Measurements from ENCODE around the gene HSFX2.
"Not testable (repeated sequence)": the region's sequence is repeated elsewhere in the genome, so short reads cannot be mapped to it uniquely, and the experiment has no call there.

Gene HSFX2

DNA sequence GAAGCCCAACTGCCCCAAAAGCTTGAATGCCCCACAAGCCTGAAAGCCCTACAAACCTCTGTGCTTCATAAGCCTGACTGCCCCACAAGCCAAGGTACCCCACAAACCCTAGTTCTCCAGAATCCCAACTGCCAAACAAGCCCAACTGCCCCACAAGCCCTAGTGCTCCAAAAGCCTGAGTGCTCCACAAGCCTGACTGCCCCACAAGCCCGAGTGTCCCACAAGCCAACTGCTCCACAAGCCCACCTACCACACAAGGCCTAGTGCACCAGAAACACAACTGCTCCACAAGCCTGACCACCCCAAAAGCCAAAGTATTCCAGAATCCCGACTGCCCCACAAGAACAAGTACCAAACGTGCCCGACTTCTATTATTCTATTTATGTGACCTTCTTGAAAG is 31.8 kb downstream of the HSFX2 start:
- Histone ChIP-seq H3K36me3 (ENCODE audit: low read length) (no peaks in the 10 kb centered on the region), H3K4me3 (ENCODE audit: insufficient read depth, low read length, poor library complexity, severe bottlenecking) (no peak overlapping the region), H3K27ac (ENCODE audit: low read depth, low read length) (no peak overlapping the region), H3K4me2 (ENCODE audit: low read depth, low read length, poor library complexity, severe bottlenecking) (no peak overlapping the region), H3K9me2 (replicated peaks; ENCODE audit: insufficient read depth, low read length) (no peaks in the 10 kb centered on the region), H3K9ac (ENCODE audit: low read length) (no peak overlapping the region), H3K79me2 (ENCODE audit: insufficient read depth, low read length) (no peaks in the 10 kb centered on the region), H3K9me3 (ENCODE audit: insufficient read depth, low read length) (no peaks in the 10 kb centered on the region), H3K27me3 (ENCODE audit: low read length) (no peaks in the 10 kb centered on the region), H4K20me1 (ENCODE audit: low read depth, low read length) (no peaks in the 10 kb centered on the region), H2AFZ (ENCODE audit: low read depth, low read length, severe bottlenecking) (no peak overlapping the region), H3F3A (ENCODE audit: insufficient read depth) (no peaks in the 10 kb centered on the region)
- TF ChIP-seq CTCF (IDR thresholded peaks at IDR 0.05; ENCODE audit: insufficient read depth, low read length, poor library complexity, severe bottlenecking) = no peak

DNA sequence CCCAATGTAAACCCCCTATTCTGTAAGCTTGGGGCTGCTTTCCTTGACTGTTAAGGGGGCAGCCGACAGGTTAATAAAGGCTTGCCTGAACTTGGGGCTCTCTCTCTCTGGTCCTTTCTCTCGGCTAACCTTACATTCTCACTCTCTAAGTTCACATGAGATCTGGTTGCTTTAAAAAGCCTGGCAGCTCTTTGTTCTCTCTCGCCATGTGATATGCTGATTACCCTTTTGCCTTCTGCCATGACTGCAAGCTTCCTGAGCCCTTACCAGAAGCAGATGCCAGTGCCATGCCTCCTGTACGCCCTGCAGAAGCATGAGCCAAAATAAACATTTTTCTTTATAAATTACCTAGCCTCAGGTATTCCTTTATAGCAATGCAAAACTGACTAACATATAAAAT is 39.9 kb downstream of the HSFX2 start:
- H4K20me1 ChIP-seq (ENCODE audit: low read depth, low read length); H3F3A ChIP-seq (ENCODE audit: insufficient read depth); H3K9ac ChIP-seq (ENCODE audit: low read length); H3K36me3 ChIP-seq (ENCODE audit: low read length); H3K4me2 ChIP-seq (ENCODE audit: low read depth, low read length, poor library complexity, severe bottlenecking); H3K9me3 ChIP-seq (ENCODE audit: insufficient read depth, low read length); H2AFZ ChIP-seq (ENCODE audit: low read depth, low read length, severe bottlenecking); H3K4me3 ChIP-seq (ENCODE audit: insufficient read depth, low read length, poor library complexity, severe bottlenecking); H3K79me2 ChIP-seq (ENCODE audit: insufficient read depth, low read length); H3K9me2 ChIP-seq (replicated peaks; ENCODE audit: insufficient read depth, low read length); H3K27me3 ChIP-seq (ENCODE audit: low read length); H3K27ac ChIP-seq (ENCODE audit: low read depth, low read length): not testable (repeated sequence)

- H3K9me2 ChIP-seq (replicated peaks; ENCODE audit: insufficient read depth, low read length); H4K20me1 ChIP-seq (ENCODE audit: low read depth, low read length); H3K79me2 ChIP-seq (ENCODE audit: insufficient read depth, low read length); H3K36me3 ChIP-seq (ENCODE audit: low read length); H3K27me3 ChIP-seq (ENCODE audit: low read length); H3K9me3 ChIP-seq (ENCODE audit: insufficient read depth, low read length); H3K4me3 ChIP-seq (ENCODE audit: insufficient read depth, low read length, poor library complexity, severe bottlenecking); H3K4me2 ChIP-seq (ENCODE audit: low read depth, low read length, poor library complexity, severe bottlenecking); H3K9ac ChIP-seq (ENCODE audit: low read length); H3K27ac ChIP-seq (ENCODE audit: low read depth, low read length); H3F3A ChIP-seq (ENCODE audit: insufficient read depth); H2AFZ ChIP-seq (ENCODE audit: low read depth, low read length, severe bottlenecking): not testable (repeated sequence)
Measured at GRCh38 chrX:149551939-149552248, 43.2 kb downstream of the HSFX2 start.

DNA sequence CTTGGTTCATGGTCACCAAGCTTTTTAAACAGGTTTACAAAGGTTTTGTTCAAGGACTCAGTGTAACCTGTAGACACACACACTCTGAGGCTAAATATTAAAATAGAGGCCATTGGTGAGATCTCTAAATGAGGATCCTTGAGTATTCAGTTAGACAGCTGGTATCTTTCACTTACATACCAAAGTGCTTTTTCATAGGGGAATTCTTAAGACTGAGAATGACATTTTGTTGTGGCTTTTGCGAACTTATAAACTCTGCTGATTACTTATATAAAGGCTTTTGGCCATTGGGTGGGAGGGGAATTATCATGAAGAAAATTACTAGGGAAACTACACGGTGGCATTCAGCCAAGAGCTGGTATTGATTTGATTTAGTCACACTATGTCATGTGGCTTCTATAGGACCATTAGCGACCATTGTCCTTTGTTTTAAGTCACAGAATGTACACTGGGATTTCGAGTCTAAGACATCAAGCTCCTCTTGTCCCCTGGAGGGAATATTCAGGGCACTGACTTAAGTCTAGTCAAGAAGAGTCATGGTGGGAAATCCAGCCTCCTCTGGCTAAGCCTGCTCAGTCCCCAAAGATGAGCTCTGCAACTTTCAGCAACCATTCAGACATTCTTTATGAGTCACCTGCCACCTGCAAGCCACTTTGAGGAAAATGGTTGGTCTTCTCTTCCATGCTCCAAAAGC is 43.7 kb downstream of the HSFX2 start:
- H3K9me2 ChIP-seq (replicated peaks; ENCODE audit: insufficient read depth, low read length); H3K79me2 ChIP-seq (ENCODE audit: insufficient read depth, low read length); H3K27me3 ChIP-seq (ENCODE audit: low read length); H3K9me3 ChIP-seq (ENCODE audit: insufficient read depth, low read length); H3K4me2 ChIP-seq (ENCODE audit: low read depth, low read length, poor library complexity, severe bottlenecking); H3K4me3 ChIP-seq (ENCODE audit: insufficient read depth, low read length, poor library complexity, severe bottlenecking); H2AFZ ChIP-seq (ENCODE audit: low read depth, low read length, severe bottlenecking); H4K20me1 ChIP-seq (ENCODE audit: low read depth, low read length); H3K9ac ChIP-seq (ENCODE audit: low read length); H3F3A ChIP-seq (ENCODE audit: insufficient read depth); H3K36me3 ChIP-seq (ENCODE audit: low read length); H3K27ac ChIP-seq (ENCODE audit: low read depth, low read length): not testable (repeated sequence)

GRCh38 chrX:149550454-149550853 is 44.7 kb downstream of the HSFX2 start:
- not testable (repeated sequence) for H3K79me2 ChIP-seq (ENCODE audit: insufficient read depth, low read length); H4K20me1 ChIP-seq (ENCODE audit: low read depth, low read length); H3K27me3 ChIP-seq (ENCODE audit: low read length); H3K9me2 ChIP-seq (replicated peaks; ENCODE audit: insufficient read depth, low read length); H3F3A ChIP-seq (ENCODE audit: insufficient read depth); H3K27ac ChIP-seq (ENCODE audit: low read depth, low read length); H3K4me3 ChIP-seq (ENCODE audit: insufficient read depth, low read length, poor library complexity, severe bottlenecking); H3K36me3 ChIP-seq (ENCODE audit: low read length); H3K9me3 ChIP-seq (ENCODE audit: insufficient read depth, low read length); H3K9ac ChIP-seq (ENCODE audit: low read length); H2AFZ ChIP-seq (ENCODE audit: low read depth, low read length, severe bottlenecking); H3K4me2 ChIP-seq (ENCODE audit: low read depth, low read length, poor library complexity, severe bottlenecking)

DNA sequence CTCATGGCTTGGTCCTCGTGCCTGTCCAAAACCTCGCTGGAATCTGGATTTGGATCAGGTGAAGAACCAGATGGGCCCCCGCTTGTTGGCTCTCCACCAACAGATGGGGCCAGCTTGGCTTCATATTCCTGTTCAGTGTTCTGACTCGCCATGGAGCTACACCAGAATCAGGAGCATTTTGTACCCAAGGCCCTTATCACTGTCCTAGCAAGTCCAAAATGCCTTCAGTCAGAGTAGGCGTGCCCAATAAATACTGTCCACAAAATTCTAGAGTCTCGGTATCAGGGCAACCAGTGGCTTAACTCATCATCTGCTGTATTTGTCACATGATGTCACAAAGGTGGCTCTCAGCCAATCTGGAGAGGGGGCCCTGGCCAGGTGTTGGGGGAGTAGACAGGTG is 45.4 kb downstream of the HSFX2 start, which contains the start of gene HSFX3:
Gene HSFX3, minus strand, starts transcription at position 224 of the 400 bp plus-strand sequence. Its CDS starts 72 bp downstream, at position 152.
- H3K4me3 ChIP-seq (ENCODE audit: insufficient read depth, low read length, poor library complexity, severe bottlenecking); H2AFZ ChIP-seq (ENCODE audit: low read depth, low read length, severe bottlenecking); H3K79me2 ChIP-seq (ENCODE audit: insufficient read depth, low read length); H3F3A ChIP-seq (ENCODE audit: insufficient read depth); H3K36me3 ChIP-seq (ENCODE audit: low read length); H3K9me2 ChIP-seq (replicated peaks; ENCODE audit: insufficient read depth, low read length); H3K9ac ChIP-seq (ENCODE audit: low read length); H3K27ac ChIP-seq (ENCODE audit: low read depth, low read length); H3K27me3 ChIP-seq (ENCODE audit: low read length); H4K20me1 ChIP-seq (ENCODE audit: low read depth, low read length); H3K4me2 ChIP-seq (ENCODE audit: low read depth, low read length, poor library complexity, severe bottlenecking); H3K9me3 ChIP-seq (ENCODE audit: insufficient read depth, low read length): not testable (repeated sequence)

DNA sequence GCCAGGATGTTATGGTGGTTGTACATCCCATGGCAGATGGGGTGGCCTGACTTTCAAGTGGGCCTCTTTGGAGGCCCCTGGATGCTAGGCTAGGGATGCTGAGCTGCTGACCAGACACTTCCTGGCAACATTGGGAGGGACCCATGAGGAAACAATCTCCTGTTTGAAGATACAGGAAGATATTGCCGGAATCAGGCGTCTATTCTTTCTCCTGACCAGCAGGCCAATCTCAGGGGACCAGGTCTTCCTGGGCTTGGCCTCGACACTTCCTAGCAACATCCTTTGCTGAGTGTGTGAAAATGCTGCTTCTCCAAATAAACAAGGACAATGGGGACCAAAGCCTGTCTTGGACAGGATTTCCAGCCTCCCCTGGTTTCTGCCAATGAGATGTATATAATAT is 47.3 kb downstream of the HSFX2 start:
- H3K4me2 ChIP-seq (ENCODE audit: low read depth, low read length, poor library complexity, severe bottlenecking); H3K9me2 ChIP-seq (replicated peaks; ENCODE audit: insufficient read depth, low read length); H3K4me3 ChIP-seq (ENCODE audit: insufficient read depth, low read length, poor library complexity, severe bottlenecking); H3K9ac ChIP-seq (ENCODE audit: low read length); H3K79me2 ChIP-seq (ENCODE audit: insufficient read depth, low read length); H3K27me3 ChIP-seq (ENCODE audit: low read length); H2AFZ ChIP-seq (ENCODE audit: low read depth, low read length, severe bottlenecking); H4K20me1 ChIP-seq (ENCODE audit: low read depth, low read length); H3F3A ChIP-seq (ENCODE audit: insufficient read depth); H3K9me3 ChIP-seq (ENCODE audit: insufficient read depth, low read length); H3K27ac ChIP-seq (ENCODE audit: low read depth, low read length); H3K36me3 ChIP-seq (ENCODE audit: low read length): not testable (repeated sequence)

Measured in SU-DHL-6 (cell line).